IMR-90 (cell line): ENCODE measurements around the gene PPM1L. TPM values are rescaled to one million over a fixed set of nuclear protein-coding genes. Genes with fewer than 3 reads are reported as not detected.

Experiments used
- ATAC-seq: fragments of 200-7000 bp; cut with Tn5 transposase; 2 replicates; pipeline ENCODE4 v1.9.1; 2020; ENCODE audit warnings: low read depth, mild to moderate bottlenecking, moderate library complexity
- BruUV-seq: library from RNA; stranded (reverse); fragments of 400-500 nt; replicated peaks from 2 replicates; lab custom pipeline; 2021; lab: Mats Ljungman, UMichigan
- CTCF ChIA-PET: fragments of 300-600 bp; formaldehyde crosslinking; extraction: SDS; loops from one replicate; lab custom pipeline; 2021; ENCODE audit warnings: antibody characterized with exemption; lab: Yijun Ruan, JAX
- POLR2A ChIA-PET: fragments of 300-600 bp; sonication (Branson Sonifier 250); formaldehyde crosslinking; loops from one replicate; lab custom pipeline; 2022; ENCODE audit warnings: antibody characterized with exemption; ENCODE audit not compliant: unreplicated experiment; lab: Charles Lee
- DNase-seq: peaks from one replicate; pipeline ENCODE4 v3.0.0; 2013
- H2AFZ ChIP-seq: replicated peaks from 2 replicates; pipeline ENCODE3; 2013; ENCODE audit warnings: low read length, mild to moderate bottlenecking; ENCODE audit not compliant: poor library complexity
- H2AK5ac ChIP-seq: 2 replicates; pipeline ENCODE4 v1.6.1; 2013; ENCODE audit warnings: low read depth, low read length, inconsistent platforms
- H2AK9ac ChIP-seq: replicated peaks from 2 replicates; pipeline ENCODE3; 2013; ENCODE audit warnings: mild to moderate bottlenecking, low read depth, low read length, moderate library complexity; ENCODE audit not compliant: poor library complexity
- H2BK120ac ChIP-seq: 2 replicates; pipeline ENCODE4 v1.6.1; 2013; ENCODE audit warnings: low read depth, low read length, inconsistent platforms
- H2BK15ac ChIP-seq: 3 replicates; pipeline ENCODE4 v1.6.1; 2013; ENCODE audit warnings: low read depth, low read length, inconsistent platforms
- H2BK20ac ChIP-seq: 2 replicates; pipeline ENCODE4 v1.6.1; 2013; ENCODE audit warnings: low read depth, mild to moderate bottlenecking, inconsistent platforms, low read length, moderate library complexity
- H2BK5ac ChIP-seq: 2 replicates; pipeline ENCODE4 v1.6.1; 2013; ENCODE audit warnings: mild to moderate bottlenecking, low read depth, low read length, inconsistent platforms; ENCODE audit not compliant: poor library complexity, severe bottlenecking
- H3K14ac ChIP-seq: replicated peaks from 2 replicates; pipeline ENCODE4 v1.6.1; 2013; ENCODE audit warnings: low read depth, low read length, inconsistent platforms
- H3K18ac ChIP-seq: 2 replicates; pipeline ENCODE4 v1.6.1; 2013; ENCODE audit warnings: low read depth, low read length, control low read depth
- H3K23ac ChIP-seq: 2 replicates; pipeline ENCODE4 v1.6.1; 2013; ENCODE audit warnings: low read depth, low read length, inconsistent platforms
- H3K27ac ChIP-seq: 2 replicates; pipeline ENCODE4 v1.5.1; 2013; ENCODE audit warnings: mild to moderate bottlenecking, control low read depth, low read length; ENCODE audit not compliant: insufficient read depth
- H3K27me3 ChIP-seq: 2 replicates; pipeline ENCODE4 v1.6.1; 2013; ENCODE audit warnings: low read length; ENCODE audit not compliant: control insufficient read depth, insufficient read depth
- H3K36me3 ChIP-seq: 2 replicates; pipeline ENCODE4 v1.6.1; 2013; ENCODE audit warnings: low read length, mixed read lengths; ENCODE audit not compliant: control insufficient read depth, insufficient read depth
- H3K4ac ChIP-seq: 2 replicates; pipeline ENCODE4 v1.6.1; 2013; ENCODE audit warnings: low read depth, low read length, inconsistent platforms
- H3K4me1 ChIP-seq: 2 replicates; pipeline ENCODE4 v1.6.1; 2013; ENCODE audit warnings: low read length, mixed read lengths; ENCODE audit not compliant: control insufficient read depth, insufficient read depth
- H3K4me2 ChIP-seq: 2 replicates; pipeline ENCODE4 v1.6.1; 2013; ENCODE audit warnings: low read depth, mild to moderate bottlenecking, control low read depth, low read length, moderate library complexity
- H3K4me3 ChIP-seq: 2 replicates; pipeline ENCODE4 v1.5.1; 2013; ENCODE audit warnings: low read depth, mild to moderate bottlenecking, control low read depth, low read length, moderate library complexity; ENCODE audit not compliant: insufficient read depth
- H3K56ac ChIP-seq: 2 replicates; pipeline ENCODE4 v1.6.1; 2013; ENCODE audit warnings: low read length, inconsistent platforms; ENCODE audit not compliant: insufficient read depth; ENCODE audit errors: extremely low read depth
- H3K79me1 ChIP-seq, 2 experiments: 2 replicates each; pipeline ENCODE4 v1.6.1; 2013; ENCODE audit warnings: low read length in 2 of 2, inconsistent platforms in 1 of 2, low read depth in 1 of 2
- H3K9ac ChIP-seq: 2 replicates; pipeline ENCODE4 v1.6.1; 2013; ENCODE audit warnings: low read depth, low read length, control low read depth
- H3K9me1 ChIP-seq: 2 replicates; pipeline ENCODE4 v1.6.1; 2013; ENCODE audit warnings: low read length, inconsistent platforms; ENCODE audit not compliant: insufficient read depth
- H3K9me3 ChIP-seq: 2 replicates; pipeline ENCODE4 v1.6.1; 2013; ENCODE audit warnings: low read length; ENCODE audit not compliant: control insufficient read depth, insufficient read depth
- H4K20me1 ChIP-seq: 2 replicates; pipeline ENCODE4 v1.6.1; 2013; ENCODE audit warnings: low read length, inconsistent platforms; ENCODE audit not compliant: insufficient read depth
- H4K5ac ChIP-seq: 2 replicates; pipeline ENCODE4 v1.6.1; 2013; ENCODE audit warnings: mild to moderate bottlenecking, low read depth, low read length, control low read depth
- H4K8ac ChIP-seq, 2 experiments: 2 replicates each; pipeline ENCODE4 v1.6.1; 2013; ENCODE audit warnings: low read depth in 2 of 2, low read length in 2 of 2, control low read depth in 1 of 2, inconsistent platforms in 1 of 2
- H4K91ac ChIP-seq: 2 replicates; pipeline ENCODE4 v1.6.1; 2013; ENCODE audit warnings: low read depth, low read length, inconsistent platforms; ENCODE audit not compliant: insufficient read depth
- BHLHE40 ChIP-seq: fragments of 150-350 bp; IDR thresholded peaks from 2 replicates; pipeline ENCODE4 v1.6.1; 2016; ENCODE audit warnings: mild to moderate bottlenecking, low read depth, low read length
- CEBPB ChIP-seq: IDR thresholded peaks from 2 replicates; pipeline ENCODE4 v1.6.1; 2012; ENCODE audit warnings: low read depth, low read length, improper control_type of control experiment
- CHD1 ChIP-seq: IDR thresholded peaks from 2 replicates; pipeline ENCODE4 v1.6.1; 2012; ENCODE audit warnings: low read depth, low read length, improper control_type of control experiment
- ELK1 ChIP-seq: fragments of 150-350 bp; IDR thresholded peaks from 2 replicates; pipeline ENCODE4 v1.6.1; 2016; ENCODE audit warnings: low read depth, mild to moderate bottlenecking, low read length, moderate library complexity, borderline replicate concordance
- FOS ChIP-seq: fragments of 150-350 bp; IDR thresholded peaks from 2 replicates; pipeline ENCODE4 v1.6.1; 2016; ENCODE audit warnings: low read depth, low read length
- MAFK ChIP-seq: IDR thresholded peaks from 2 replicates; pipeline ENCODE4 v1.6.1; 2012; ENCODE audit warnings: low read depth, low read length, improper control_type of control experiment
- MAZ ChIP-seq: IDR thresholded peaks from 2 replicates; pipeline ENCODE4 v1.6.1; 2012; ENCODE audit warnings: low read depth, mild to moderate bottlenecking, low read length, improper control_type of control experiment, moderate library complexity, borderline replicate concordance
- MXI1 ChIP-seq: IDR thresholded peaks from 2 replicates; pipeline ENCODE4 v1.6.1; 2012; ENCODE audit warnings: low read depth, mild to moderate bottlenecking, low read length, moderate library complexity, borderline replicate concordance
- NFE2L2 ChIP-seq: fragments of 150-350 bp; IDR thresholded peaks from 2 replicates; pipeline ENCODE4 v1.6.1; 2016; ENCODE audit warnings: low read depth, mild to moderate bottlenecking, low read length
- POLR2A ChIP-seq: IDR thresholded peaks from 2 replicates; pipeline ENCODE4 v1.6.1; 2012; ENCODE audit warnings: mild to moderate bottlenecking, low read depth, low read length
- RAD21 ChIP-seq: IDR thresholded peaks from 2 replicates; pipeline ENCODE4 v1.6.1; 2012; ENCODE audit warnings: low read length, improper control_type of control experiment
- RCOR1 ChIP-seq: IDR thresholded peaks from 2 replicates; pipeline ENCODE4 v1.6.1; 2012; ENCODE audit warnings: mild to moderate bottlenecking, low read length, improper control_type of control experiment; ENCODE audit not compliant: insufficient replicate concordance
- RFX5 ChIP-seq: IDR thresholded peaks from 2 replicates; pipeline ENCODE4 v1.8.0; 2012; ENCODE audit warnings: low read depth, mild to moderate bottlenecking, low read length, moderate library complexity
- SMC3 ChIP-seq: fragments of 150-350 bp; IDR thresholded peaks from 2 replicates; pipeline ENCODE4 v1.6.1; 2016; ENCODE audit warnings: low read depth, mild to moderate bottlenecking, antibody characterized with exemption, low read length, moderate library complexity
- WGBS, 2 experiments: methylation state at CpG; one replicate each; pipeline versions ENCODE4 v1.1.5 to v1.1.7; 2013; ENCODE audit warnings: missing lambda C conversion rate in 2 of 2; ENCODE audit not compliant: insufficient read length in 1 of 2; ENCODE audit errors: extremely low coverage in 2 of 2; 5-methylcytosine and 5-hydroxymethylcytosine counted together
- dilution Hi-C: fragments of 300-500 bp; cut with HindIII; formaldehyde crosslinking; loops from one replicate; pipeline ENCODE4 v1.14.3; 2018; ENCODE audit warnings: low sequenced_read_pairs; ENCODE audit not compliant: unreplicated experiment
- in situ Hi-C: fragments of 300-500 bp; cut with MboI; formaldehyde crosslinking; loops from 3 replicates; pipeline ENCODE4 v1.14.3; 2019; ENCODE audit warnings: low sequenced_read_pairs, inconsistent platforms, mixed read lengths
- intact Hi-C: fragments of 100-400 bp; cut with micrococcal nuclease; formaldehyde crosslinking; loops from 2 replicates; pipeline ENCODE4 v1.10.0; 2022
- polyA plus RNA-seq, 3 experiments: library from polyadenylated mRNA; depleted of rRNA; stranded (reverse); fragments of >200 nt; gene quantifications; 2 replicates each; pipeline ENCODE4 v1.2.3, GENCODE V29; 2012; ENCODE audit warnings: low replicate concordance in 1 of 3
- total RNA-seq: library from RNA; depleted of rRNA; stranded (reverse); fragments of >200 nt; gene quantifications from 2 replicates; pipeline ENCODE4 v1.2.3, GENCODE V29; 2012
- TF ChIP-seq, protein P1 (sequence below): conservative IDR thresholded peaks from 2 replicates; pipeline ENCODE4 v1.5.1; 2012; ENCODE audit warnings: mild to moderate bottlenecking, low read depth, low read length, improper control_type of control experiment
- TF ChIP-seq, protein P2 (sequence below): fragments of 150-350 bp; IDR thresholded peaks from 2 replicates; pipeline ENCODE4 v1.6.1; 2017; ENCODE audit warnings: mild to moderate bottlenecking, antibody characterized with exemption, low read length, low read depth

The PPM1L gene
- total and polyA plus RNA-seq, 2 of the 4 experiments (the other 2 are of a cell fraction) = 0.14 to 0.18 TPM

DNA sequence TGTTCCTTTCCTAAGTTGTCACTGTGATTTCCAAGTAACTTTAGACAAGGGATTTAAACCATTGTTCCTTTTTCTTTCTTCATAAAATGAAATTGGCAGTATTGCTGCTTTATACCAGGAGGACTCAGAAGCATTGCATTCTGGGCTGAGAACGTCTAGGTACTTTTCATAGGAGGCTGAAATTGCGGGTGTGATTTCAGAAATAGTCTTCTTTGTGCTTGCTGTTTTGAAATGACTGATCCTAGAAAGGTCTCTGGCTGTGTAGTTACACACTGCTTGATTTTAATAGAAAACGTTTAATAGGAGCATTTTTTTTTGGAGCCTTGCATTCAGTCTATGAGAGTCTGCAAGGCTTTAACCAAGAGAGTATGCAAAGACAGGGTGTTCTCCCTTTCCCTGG lies 56.3 kb downstream of the PPM1L start:
- Histone ChIP-seq H4K91ac (no peak overlapping the region), H3K4me1 (no peaks in the 10 kb centered on the region), H2AK5ac (no peak overlapping the region), H4K8ac (no peak overlapping the region), H2AK9ac (no peak overlapping the region), H3K9me1 (no peaks in the 10 kb centered on the region), H3K14ac (no peak overlapping the region), H3K27ac (no peak overlapping the region), H3K9ac (no peak overlapping the region), H3K4me2 (no peak overlapping the region), H2AFZ (no peak overlapping the region), H3K9me3 (no peaks in the 10 kb centered on the region), H2BK15ac (no peak overlapping the region), H3K18ac (no peak overlapping the region), H4K20me1 (no peaks in the 10 kb centered on the region), H2BK120ac (no peak overlapping the region), H4K5ac (no peak overlapping the region), H3K36me3 (no peaks in the 10 kb centered on the region), H3K27me3 (no peaks in the 10 kb centered on the region; the same call in 1 of the 2 replicates), H3K4me3 (no peak overlapping the region), H3K23ac (no peak overlapping the region), H2BK5ac (no peak overlapping the region), H3K56ac (no peak overlapping the region), H3K4ac (no peak overlapping the region), H3K79me1 (no peaks in the 10 kb centered on the region), H2BK20ac (no peak overlapping the region)
- ChIA-PET POLR2A (no interaction called here), CTCF (no interaction called here)
- no TSS peak for BruUV-seq
- intact Hi-C loops (no loop called here), in situ Hi-C loops (no loop called here), dilution Hi-C loops (no loop called here)
- DNase-seq (no peak), ATAC-seq (no peak)
- 68% methylated on average over 2 of the region's 3 CpGs; no CpG with 5 or more reads in 1 of the 2 experiments for WGBS, 2 experiments
- TF ChIP-seq SMC3 = no peak
- TF ChIP-seq, protein P1, sequence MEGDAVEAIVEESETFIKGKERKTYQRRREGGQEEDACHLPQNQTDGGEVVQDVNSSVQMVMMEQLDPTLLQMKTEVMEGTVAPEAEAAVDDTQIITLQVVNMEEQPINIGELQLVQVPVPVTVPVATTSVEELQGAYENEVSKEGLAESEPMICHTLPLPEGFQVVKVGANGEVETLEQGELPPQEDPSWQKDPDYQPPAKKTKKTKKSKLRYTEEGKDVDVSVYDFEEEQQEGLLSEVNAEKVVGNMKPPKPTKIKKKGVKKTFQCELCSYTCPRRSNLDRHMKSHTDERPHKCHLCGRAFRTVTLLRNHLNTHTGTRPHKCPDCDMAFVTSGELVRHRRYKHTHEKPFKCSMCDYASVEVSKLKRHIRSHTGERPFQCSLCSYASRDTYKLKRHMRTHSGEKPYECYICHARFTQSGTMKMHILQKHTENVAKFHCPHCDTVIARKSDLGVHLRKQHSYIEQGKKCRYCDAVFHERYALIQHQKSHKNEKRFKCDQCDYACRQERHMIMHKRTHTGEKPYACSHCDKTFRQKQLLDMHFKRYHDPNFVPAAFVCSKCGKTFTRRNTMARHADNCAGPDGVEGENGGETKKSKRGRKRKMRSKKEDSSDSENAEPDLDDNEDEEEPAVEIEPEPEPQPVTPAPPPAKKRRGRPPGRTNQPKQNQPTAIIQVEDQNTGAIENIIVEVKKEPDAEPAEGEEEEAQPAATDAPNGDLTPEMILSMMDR = no peak
- TF ChIP-seq ELK1 = no peak
- TF ChIP-seq RAD21 = no peak
- TF ChIP-seq, protein P2, sequence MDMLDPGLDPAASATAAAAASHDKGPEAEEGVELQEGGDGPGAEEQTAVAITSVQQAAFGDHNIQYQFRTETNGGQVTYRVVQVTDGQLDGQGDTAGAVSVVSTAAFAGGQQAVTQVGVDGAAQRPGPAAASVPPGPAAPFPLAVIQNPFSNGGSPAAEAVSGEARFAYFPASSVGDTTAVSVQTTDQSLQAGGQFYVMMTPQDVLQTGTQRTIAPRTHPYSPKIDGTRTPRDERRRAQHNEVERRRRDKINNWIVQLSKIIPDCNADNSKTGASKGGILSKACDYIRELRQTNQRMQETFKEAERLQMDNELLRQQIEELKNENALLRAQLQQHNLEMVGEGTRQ = no peak
- no peak for TF ChIP-seq CHD1
- TF ChIP-seq MAFK = no peak
- no peak for TF ChIP-seq RCOR1
- no peak for TF ChIP-seq CEBPB
- TF ChIP-seq BHLHE40 = no peak
- TF ChIP-seq FOS = no peak
- no peak for TF ChIP-seq RFX5
- no peak for TF ChIP-seq POLR2A
- no peak for TF ChIP-seq MAZ
- TF ChIP-seq NFE2L2 = no peak
- TF ChIP-seq MXI1 = no peak
